K562 (cell line): ENCODE measurements around the gene PLAAT5. TPM values are rescaled to one million over a fixed set of nuclear protein-coding genes. Genes with fewer than 3 reads are reported as not detected.
A peak's percentile ranks its signal among the peaks of the same experiment; 100 is the strongest.

Experiments used
- ATAC-seq: fragments of 200-7000 bp; cut with Tn5 transposase; 3 replicates; pipeline ENCODE4 v1.9.1; 2020; ENCODE audit warnings: moderate library complexity
- Bru-seq: library from RNA; stranded (reverse); fragments of 400-500 nt; gene quantifications from one replicate; lab custom pipeline; 2021; lab: Mats Ljungman, UMichigan
- BruChase-seq, 2 experiments: library from RNA; stranded (reverse); fragments of 400-500 nt; gene quantifications; one replicate each; lab custom pipeline; 2021; lab: Mats Ljungman, UMichigan
- BruUV-seq: library from RNA; stranded (reverse); fragments of 400-500 nt; replicated peaks from 2 replicates; lab custom pipeline; 2021; lab: Mats Ljungman, UMichigan
- CTCF ChIA-PET: fragments of 300-600 bp; formaldehyde crosslinking; extraction: SDS; loops from one replicate; lab custom pipeline; 2021; ENCODE audit warnings: low intra/inter-chr PET ratio; lab: Yijun Ruan, JAX
- POLR2A ChIA-PET: fragments of 300-600, 350-650 bp; sonication (Branson Sonifier 250); formaldehyde crosslinking; extraction: SDS; loops from one replicate; lab custom pipeline; 2021; ENCODE audit warnings: antibody characterized with exemption, inconsistent platforms; lab: Yijun Ruan, JAX
- DNase-seq, 4 experiments: peaks; one replicate each; pipeline versions ENCODE4 v3.0.0 to v3.0.0-alpha.2; 2011 to 2018; ENCODE audit warnings: low spot score in 3 of 4, mixed read lengths in 3 of 4; ENCODE audit errors: extremely low read depth in 1 of 4
- FAIRE-seq: peaks from 2 replicates; lab custom pipeline; 2011; peaks lifted over from hg19 to GRCh38; lab: Jason Lieb, UNC
- H2AFZ ChIP-seq: 2 replicates; pipeline ENCODE4 v1.6.0; 2011; ENCODE audit warnings: low read depth, low read length, control low read depth, inconsistent platforms
- H3K27ac ChIP-seq: fragments of 200-600 bp; 3 replicates; pipeline ENCODE4 v1.8.0; 2011; ENCODE audit warnings: low read depth, mild to moderate bottlenecking, control low read depth, inconsistent platforms, low read length, moderate library complexity, mixed read lengths; ENCODE audit errors: extremely low read depth
- H3K27me3 ChIP-seq, 2 experiments: fragments of 300-600 bp in 1 of 2; 2 replicates in 1 of 2; 3 replicates in 1 of 2; pipeline versions ENCODE4 v1.6.0 to v1.8.0; 2011; ENCODE audit warnings: inconsistent platforms in 2 of 2, low read length in 2 of 2, mild to moderate bottlenecking in 1 of 2, mixed read lengths in 1 of 2, moderate library complexity in 1 of 2; ENCODE audit not compliant: control insufficient read depth in 2 of 2, insufficient read depth in 2 of 2
- H3K36me3 ChIP-seq: fragments of 300-600 bp; 3 replicates; pipeline ENCODE4 v1.8.0; 2011; ENCODE audit warnings: mild to moderate bottlenecking, low read length, inconsistent platforms; ENCODE audit not compliant: control insufficient read depth, insufficient read depth
- H3K4me1 ChIP-seq, 2 experiments: fragments of 200-600 bp in 1 of 2; replicated peaks in 1 of 2; 2 replicates in 1 of 2; 3 replicates in 1 of 2; pipeline versions ENCODE4 v1.5.1 to v1.8.0; 2011; ENCODE audit warnings: inconsistent platforms in 2 of 2, low read length in 2 of 2, mild to moderate bottlenecking in 1 of 2, mixed read lengths in 1 of 2, moderate library complexity in 1 of 2; ENCODE audit not compliant: control insufficient read depth in 2 of 2, insufficient read depth in 2 of 2
- H3K4me2 ChIP-seq: 2 replicates; pipeline ENCODE4 v1.6.1; 2011; ENCODE audit warnings: low read length, control low read depth, inconsistent platforms, mixed read lengths; ENCODE audit not compliant: insufficient read depth
- H3K4me3 ChIP-seq: fragments of 200-600 bp; sonication (generic), shearing (Covaris generic); 2 replicates; pipeline ENCODE4 v1.5.1; 2016; ENCODE audit warnings: control low read depth, inconsistent platforms
- H3K79me2 ChIP-seq: fragments of 200-600 bp; 3 replicates; pipeline ENCODE4 v1.8.0; 2011; ENCODE audit warnings: low read length, inconsistent platforms; ENCODE audit not compliant: control insufficient read depth, insufficient read depth
- H3K9ac ChIP-seq, 2 experiments: 2 replicates each; pipeline versions ENCODE4 v1.6.0 to v1.6.1; 2011; ENCODE audit warnings: low read depth in 2 of 2, low read length in 2 of 2, control low read depth in 1 of 2, inconsistent platforms in 1 of 2, mild to moderate bottlenecking in 1 of 2, mixed read lengths in 1 of 2; ENCODE audit not compliant: insufficient read depth in 1 of 2
- H3K9me1 ChIP-seq: one replicate; pipeline ENCODE4 v1.6.0; 2011; ENCODE audit warnings: inconsistent platforms, mild to moderate bottlenecking, low read length, moderate library complexity; ENCODE audit not compliant: control insufficient read depth, insufficient read depth
- H3K9me3 ChIP-seq: replicated peaks from 2 replicates; pipeline ENCODE4 v1.5.1; 2011; ENCODE audit warnings: low read depth, low read length, inconsistent platforms; ENCODE audit not compliant: control insufficient read depth, insufficient read depth
- H4K20me1 ChIP-seq: replicated peaks from 2 replicates; pipeline ENCODE4 v1.6.1; 2011; ENCODE audit warnings: low read length, inconsistent platforms, mixed read lengths; ENCODE audit not compliant: control insufficient read depth, insufficient read depth
- CREM ChIP-seq: IDR thresholded peaks from 2 replicates; pipeline ENCODE4 v1.6.1; 2014; ENCODE audit warnings: antibody characterized with exemption, low read depth
- HDAC8 ChIP-seq: fragments of 450-650 bp; IDR thresholded peaks from 2 replicates; pipeline ENCODE4 v1.6.1; 2016; ENCODE audit warnings: mild to moderate bottlenecking, missing genetic modification characterization, moderate library complexity, missing compliant biosample characterization
- LCOR ChIP-seq: sonication (generic); formaldehyde crosslinking; IDR thresholded peaks from 2 replicates; pipeline ENCODE4 v1.8.0; 2022; ENCODE audit warnings: mild to moderate bottlenecking, missing genetic modification reagents
- MED1 ChIP-seq: sonication (generic); formaldehyde crosslinking; IDR thresholded peaks from 2 replicates; pipeline ENCODE4 v1.8.1; 2023; ENCODE audit warnings: missing genetic modification reagents, borderline replicate concordance
- NFE2L1 ChIP-seq: fragments of 450-650 bp; IDR thresholded peaks from 2 replicates; pipeline ENCODE4 v1.6.1; 2016; ENCODE audit warnings: missing genetic modification characterization, low read depth, mild to moderate bottlenecking, missing compliant biosample characterization, moderate library complexity, borderline replicate concordance
- PCBP1 ChIP-seq: fragments of 200-400 bp; formaldehyde crosslinking; IDR thresholded peaks from 2 replicates; pipeline ENCODE4 v1.6.1; 2018; ENCODE audit warnings: mild to moderate bottlenecking, low read depth, low read length; ENCODE audit not compliant: poor library complexity, severe bottlenecking
- TRIM24 ChIP-seq, 2 experiments: fragments of 450-650 bp; IDR thresholded peaks; 2 replicates each; pipeline ENCODE4 v1.6.1; 2016
- ZBTB33 ChIP-seq: sonication (generic); formaldehyde crosslinking; IDR thresholded peaks from 2 replicates; pipeline ENCODE4 v1.8.1; 2023; ENCODE audit warnings: mild to moderate bottlenecking, missing genetic modification reagents
- ZBTB8A ChIP-seq: fragments of 450-650 bp; IDR thresholded peaks from 2 replicates; pipeline ENCODE4 v1.6.1; 2018; ENCODE audit warnings: mild to moderate bottlenecking, moderate library complexity; ENCODE audit not compliant: partially characterized antibody
- ZNF76 ChIP-seq: fragments of 250-450 bp; sonication (Bioruptor Pico); IDR thresholded peaks from 2 replicates; pipeline ENCODE4 v1.4.0; 2020; ENCODE audit warnings: mild to moderate bottlenecking, moderate library complexity, borderline replicate concordance
- WGBS: fragments of 100-300 bp; shearing (Covaris generic); methylation state at CpG from one replicate; pipeline ENCODE4 v1.1.6; 2016; ENCODE audit warnings: low coverage, mixed read lengths; ENCODE audit not compliant: insufficient coverage; ENCODE audit errors: missing lambda C conversion rate; 5-methylcytosine and 5-hydroxymethylcytosine counted together
- in situ Hi-C: fragments of 300-500 bp; cut with MboI; formaldehyde crosslinking; loops from 4 replicates; pipeline ENCODE4 v1.15.0; 2018; ENCODE audit warnings: inconsistent platforms, mixed read lengths
- intact Hi-C: fragments of 100-400 bp; cut with micrococcal nuclease; formaldehyde crosslinking; loops from 2 replicates; pipeline ENCODE4 v1.14.2; 2022
- long read RNA-seq, 3 experiments: library from polyadenylated mRNA in 2 of 3; library from RNA in 1 of 3; unstranded in 2 of 3; stranded (forward) in 1 of 3; transcript quantifications; one replicate each; pipeline ENCODE4 v2.0.0, GENCODE V29; 2019 to 2022
- polyA minus RNA-seq, 3 experiments: library from RNA; depleted of rRNA, polyadenylated mRNA; stranded (reverse); fragments of >200 nt; gene quantifications; 2 replicates each; pipeline ENCODE4 v1.2.3, GENCODE V29; 2011
- polyA plus RNA-seq, 8 experiments: library from polyadenylated mRNA; depleted of rRNA in 4 of 8; stranded (reverse) in 5 of 8; unstranded in 3 of 8; fragments of >200 nt; fragmentation: Nextera tagmentation in 2 of 8; fragmentation: Illumina TruSeq in 1 of 8; extraction: Ambion mirVana in 2 of 8; extraction: Trizol in 1 of 8; gene quantifications; 2 replicates each; pipeline versions ENCODE4 v1.2.1 to v1.2.3, GENCODE V29; 2011 to 2014; ENCODE audit warnings: inconsistent platforms in 1 of 8, missing spikeins in 1 of 8
- total RNA-seq, 7 experiments: library from RNA; depleted of rRNA in 6 of 7; stranded (reverse); fragments of >200 nt in 6 of 7; fragmentation: Illumina TruSeq in 2 of 7; extraction: Trizol in 2 of 7; gene quantifications; 2 replicates each; pipeline versions ENCODE4 v1.2.1 to v1.2.3, GENCODE V29; 2011 to 2021; ENCODE audit warnings: low replicate concordance in 1 of 7

The PLAAT5 gene
- total RNA-seq (2011; cell fraction: chromatin; rRNA removed; ENCODE audit: low replicate concordance): not detected in 2 replicates
- not detected in 2 replicates for total RNA-seq (2011; cell fraction: nucleolus; rRNA removed)
- not detected in 2 replicates for total RNA-seq (2011; cell fraction: nucleoplasm; rRNA removed)
- total RNA-seq (2014; rRNA removed) (not detected in 2 replicates), total RNA-seq (2014; rRNA removed; fragmentation: Illumina TruSeq; extraction: Trizol) (not detected in 2 replicates), total RNA-seq (2015; rRNA removed; fragmentation: Illumina TruSeq; extraction: Trizol) (not detected in 2 replicates), total RNA-seq (2021) (not detected in 2 replicates), polyA plus RNA-seq (2011; rRNA removed) (not detected in 2 replicates), polyA plus RNA-seq (2014; fragmentation: Illumina TruSeq; extraction: Trizol) (not detected in 2 replicates), polyA plus RNA-seq (2014; fragmentation: Nextera tagmentation; extraction: Ambion mirVana) (not detected), polyA plus RNA-seq (2014; rRNA removed) (not detected in 2 replicates), polyA minus RNA-seq (2011; rRNA and poly(A)+ RNA removed) (not detected in 2 replicates), Bru-seq, nascent RNA (not detected), BruChase-seq, experiment 1, labeled RNA remaining after a 2-hour chase (not detected), BruChase-seq, experiment 2, labeled RNA remaining after a 6-hour chase (percentile 4 among the genes with signal in this experiment)
- not detected in 2 replicates for polyA plus RNA-seq (2011; cell fraction: cytosol; rRNA removed)
- polyA plus RNA-seq (2011; cell fraction: nucleus; rRNA removed): not detected in 2 replicates
- 0.05 TPM in 1 of 2 replicates, not detected in the other for polyA plus RNA-seq (2012)
- polyA minus RNA-seq (2011; cell fraction: cytosol; rRNA and poly(A)+ RNA removed): not detected in 2 replicates
- polyA minus RNA-seq (2011; cell fraction: nucleus; rRNA and poly(A)+ RNA removed): not detected in 2 replicates
- long read RNA-seq, experiment 1: 0 reads
- long read RNA-seq, experiment 2: 0 reads
- long read RNA-seq, experiment 3: 0 reads

GRCh38 chr11:63490551-63491239 lies at the start of gene PLAAT5:
Gene PLAAT5 (minus strand): TSS chr11:63491167. CDS start chr11:63491034, 133 bp downstream.
- no peaks in the 10 kb centered on the region for H3K9me1 ChIP-seq
- peaks cover 8 to 9% of the 10 kb centered on the region in 2 experiments; a peak in 3 of 5 replicates for H3K4me1 ChIP-seq
- H4K20me1 ChIP-seq: no peaks in the 10 kb centered on the region
- TF ChIP-seq ZBTB8A (no peak), ZBTB33 (CRISPR knock-in tag) (peak; percentile 82), CREM (no peak), MED1 (no peak), LCOR (CRISPR knock-in tag) (no peak), HDAC8 (no peak), TRIM24 (IDR thresholded peaks at IDR 0.05) (no peak), NFE2L1 (tag) (no peak), PCBP1 (peak; percentile 71), ZNF76 (CRISPR knock-in tag) (no peak)
- ChIA-PET CTCF (interaction anchor here (0.7 kb wide), 1 partner anchor 108 kb away, joined by 3 read pairs; no protein-coding TSS in a partner anchor), POLR2A (interaction anchor here (0.6 kb wide), 1 partner anchor 114 kb away, joined by 3 read pairs; no protein-coding TSS in a partner anchor)
- no peak within 1 kb of the TSS for H3K4me3 ChIP-seq
- H3K9me3 ChIP-seq: peaks cover 10% of the 10 kb centered on the region; the same call in 1 of the 2 replicates
- intact Hi-C loops: no loop called here
- peak within 1 kb of the TSS; percentile 34; the same call in 1 of the 2 replicates for H3K4me2 ChIP-seq
- H2AFZ ChIP-seq: no peak within 1 kb of the TSS
- FAIRE-seq: no peak
- no peaks in the 10 kb centered on the region for H3K79me2 ChIP-seq
- ATAC-seq: no peak
- DNase-seq: no peak
- H3K27ac ChIP-seq: no peak within 1 kb of the TSS
- no peaks in the 10 kb centered on the region for H3K36me3 ChIP-seq
- no peaks in the 10 kb centered on the region for H3K27me3 ChIP-seq
- in situ Hi-C loops: no loop called here
- 91% methylated on average over 24 of the region's 60 CpGs for WGBS
- no TSS peak for BruUV-seq
- H3K9ac ChIP-seq: no peak within 1 kb of the TSS
